ENCODE measurements around the gene ZNF618.

ZNF618 gene

GRCh38 chr9:114089206-114089840 is 213.2 kb downstream of the ZNF618 start:
- TF ChIP-seq TAF1 (IDR thresholded peaks at IDR 0.05; ENCODE audit: borderline replicate concordance, low read depth, low read length) (no peak), POLR2A (IDR thresholded peaks at IDR 0.05; ENCODE audit: low read depth, low read length) (no peak), POLR2AphosphoS5 (IDR thresholded peaks at IDR 0.05; ENCODE audit: low read depth, low read length) (no peak)
- DNase-seq (ENCODE audit: insufficient read length) (no peak), FAIRE-seq (no peak)

GRCh38 chr9:114090798-114091197 is 214.7 kb downstream of the ZNF618 start:
- FAIRE-seq (no peak), DNase-seq (ENCODE audit: insufficient read length) (no peak)
- TF ChIP-seq POLR2A (IDR thresholded peaks at IDR 0.05; ENCODE audit: low read depth, low read length) (no peak), TAF1 (IDR thresholded peaks at IDR 0.05; ENCODE audit: borderline replicate concordance, low read depth, low read length) (no peak), POLR2AphosphoS5 (IDR thresholded peaks at IDR 0.05; ENCODE audit: low read depth, low read length) (no peak)

GRCh38 chr9:114091711-114092110 is 215.6 kb downstream of the ZNF618 start:
- TF ChIP-seq POLR2A (IDR thresholded peaks at IDR 0.05; ENCODE audit: low read depth, low read length) (no peak), POLR2AphosphoS5 (IDR thresholded peaks at IDR 0.05; ENCODE audit: low read depth, low read length) (no peak), TAF1 (IDR thresholded peaks at IDR 0.05; ENCODE audit: borderline replicate concordance, low read depth, low read length) (no peak)
- FAIRE-seq (no peak), DNase-seq (ENCODE audit: insufficient read length) (no peak)

GRCh38 chr9:114092336-114092735 is 216.2 kb downstream of the ZNF618 start:
- DNase-seq (ENCODE audit: insufficient read length), result no peak
- TF ChIP-seq POLR2AphosphoS5 (IDR thresholded peaks at IDR 0.05; ENCODE audit: low read depth, low read length) (no peak), TAF1 (IDR thresholded peaks at IDR 0.05; ENCODE audit: borderline replicate concordance, low read depth, low read length) (no peak), POLR2A (IDR thresholded peaks at IDR 0.05; ENCODE audit: low read depth, low read length) (no peak)
- no peak for FAIRE-seq

GRCh38 chr9:114093031-114093471 is 216.9 kb downstream of the ZNF618 start:
- TF ChIP-seq POLR2AphosphoS5 (IDR thresholded peaks at IDR 0.05; ENCODE audit: low read depth, low read length) (no peak), POLR2A (IDR thresholded peaks at IDR 0.05; ENCODE audit: low read depth, low read length) (no peak), TAF1 (IDR thresholded peaks at IDR 0.05; ENCODE audit: borderline replicate concordance, low read depth, low read length) (no peak)
- no peak for FAIRE-seq
- no peak for DNase-seq (ENCODE audit: insufficient read length)

- TF ChIP-seq POLR2A (IDR thresholded peaks at IDR 0.05; ENCODE audit: low read depth, low read length) (no peak), TAF1 (IDR thresholded peaks at IDR 0.05; ENCODE audit: borderline replicate concordance, low read depth, low read length) (no peak), POLR2AphosphoS5 (IDR thresholded peaks at IDR 0.05; ENCODE audit: low read depth, low read length) (no peak)
- FAIRE-seq, result no peak
- DNase-seq (ENCODE audit: insufficient read length), result no peak
These were observed 217.8 kb downstream of the ZNF618 start for GRCh38 chr9:114093761-114094505.

- TF ChIP-seq TAF1 (IDR thresholded peaks at IDR 0.05; ENCODE audit: borderline replicate concordance, low read depth, low read length) (no peak), POLR2A (IDR thresholded peaks at IDR 0.05; ENCODE audit: low read depth, low read length) (no peak), POLR2AphosphoS5 (IDR thresholded peaks at IDR 0.05; ENCODE audit: low read depth, low read length) (no peak)
- DNase-seq (ENCODE audit: insufficient read length), result no peak
- FAIRE-seq, result no peak
These were observed 218.9 kb downstream of the ZNF618 start for GRCh38 chr9:114094971-114095370.

GRCh38 chr9:114096041-114096511 is 220.0 kb downstream of the ZNF618 start:
- no peak for DNase-seq (ENCODE audit: insufficient read length)
- FAIRE-seq, result no peak
- TF ChIP-seq TAF1 (IDR thresholded peaks at IDR 0.05; ENCODE audit: borderline replicate concordance, low read depth, low read length) (no peak), POLR2A (IDR thresholded peaks at IDR 0.05; ENCODE audit: low read depth, low read length) (no peak), POLR2AphosphoS5 (IDR thresholded peaks at IDR 0.05; ENCODE audit: low read depth, low read length) (no peak)

GRCh38 chr9:114096866-114097612 is 220.9 kb downstream of the ZNF618 start:
- TF ChIP-seq POLR2AphosphoS5 (IDR thresholded peaks at IDR 0.05; ENCODE audit: low read depth, low read length), result no peak
- TF ChIP-seq POLR2A (IDR thresholded peaks at IDR 0.05; ENCODE audit: low read depth, low read length), result no peak
- no peak for TF ChIP-seq TAF1 (IDR thresholded peaks at IDR 0.05; ENCODE audit: borderline replicate concordance, low read depth, low read length)
- DNase-seq (ENCODE audit: insufficient read length) (no peak), FAIRE-seq (no peak)

GRCh38 chr9:114097613-114098020 is 221.5 kb downstream of the ZNF618 start:
- no peak for TF ChIP-seq TAF1 (IDR thresholded peaks at IDR 0.05; ENCODE audit: borderline replicate concordance, low read depth, low read length)
- TF ChIP-seq POLR2A (IDR thresholded peaks at IDR 0.05; ENCODE audit: low read depth, low read length), result no peak
- TF ChIP-seq POLR2AphosphoS5 (IDR thresholded peaks at IDR 0.05; ENCODE audit: low read depth, low read length), result no peak
- DNase-seq (ENCODE audit: insufficient read length) (no peak), FAIRE-seq (no peak)

Data from GM12892 (cell line).